SW480 (cell line): Measurements from ENCODE around the gene ACSL3.
"Not testable (repeated sequence)": the region's sequence is repeated elsewhere in the genome, so short reads cannot be mapped to it uniquely, and the experiment has no call there.

ENCODE experiments used
- DNase-seq: peaks from one replicate; pipeline ENCODE4 v3.0.0-alpha.2; 2016; ENCODE audit warnings: low spot score

Gene ACSL3

DNA sequence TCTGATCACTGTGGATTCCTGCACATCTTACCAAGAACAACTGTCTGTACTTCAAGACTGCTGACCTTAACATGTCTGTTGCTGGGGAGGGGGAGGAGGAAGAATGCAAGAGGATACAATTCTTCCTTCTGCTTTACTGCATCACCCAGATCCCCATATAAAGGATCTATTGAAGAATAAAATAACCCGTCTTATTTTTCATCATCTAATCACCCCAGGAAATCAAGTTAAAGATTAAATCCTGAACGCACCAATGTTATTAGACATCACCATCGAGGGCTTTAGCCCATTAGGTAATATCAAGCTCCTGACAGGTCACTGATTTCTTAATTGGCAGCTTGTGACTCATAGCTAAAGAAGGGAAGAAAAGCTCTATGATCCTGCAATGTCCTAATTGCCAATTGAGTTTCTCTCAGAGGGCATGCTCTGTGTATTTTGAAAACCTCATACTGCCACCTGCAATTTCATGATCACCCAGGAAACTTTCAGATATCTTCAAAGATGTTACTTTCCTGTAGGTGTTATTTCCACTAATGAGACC, 115.8 kb downstream of the ACSL3 start:
- DNase-seq, result no peak

DNA sequence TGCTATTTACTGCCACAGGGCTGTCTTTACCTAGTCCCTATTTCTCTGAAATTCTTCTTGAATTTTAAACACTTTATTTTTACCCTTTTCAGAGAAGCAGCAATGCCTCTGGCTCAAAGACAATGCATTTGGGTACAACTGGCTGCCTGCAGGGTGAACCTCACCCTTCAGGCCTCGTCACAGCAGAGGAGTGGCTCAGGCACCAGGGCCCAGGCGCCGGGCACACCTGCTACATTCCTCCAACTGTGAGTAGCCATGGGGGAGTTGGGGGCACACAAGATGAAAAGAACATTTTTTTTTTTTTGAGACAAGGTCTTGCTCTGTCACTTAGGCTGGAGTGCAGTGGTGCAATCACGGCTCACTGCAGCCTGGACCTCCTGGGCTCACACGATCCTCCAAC, 116.3 kb downstream of the ACSL3 start:
- DNase-seq, result no peak

DNA sequence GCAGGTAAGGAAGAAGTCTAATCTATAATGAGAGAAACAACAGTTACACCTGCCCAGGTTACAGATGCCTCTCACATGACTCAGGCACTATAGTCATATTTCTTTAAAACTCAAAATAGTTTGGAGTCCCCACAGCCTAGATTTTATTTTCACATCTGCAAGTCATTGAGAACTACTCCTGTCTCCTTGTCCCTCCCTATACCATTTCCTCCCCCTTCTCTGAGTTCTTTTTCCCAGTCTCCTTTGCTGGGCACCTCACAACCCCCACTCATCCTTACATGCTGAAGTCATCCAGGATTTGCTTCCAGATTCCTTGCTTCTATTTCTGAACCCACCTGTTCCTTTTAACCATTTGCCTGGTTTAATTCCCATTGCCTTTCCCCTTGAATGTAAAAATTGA, 118.0 kb downstream of the ACSL3 start:
- DNase-seq, result no peak

DNA sequence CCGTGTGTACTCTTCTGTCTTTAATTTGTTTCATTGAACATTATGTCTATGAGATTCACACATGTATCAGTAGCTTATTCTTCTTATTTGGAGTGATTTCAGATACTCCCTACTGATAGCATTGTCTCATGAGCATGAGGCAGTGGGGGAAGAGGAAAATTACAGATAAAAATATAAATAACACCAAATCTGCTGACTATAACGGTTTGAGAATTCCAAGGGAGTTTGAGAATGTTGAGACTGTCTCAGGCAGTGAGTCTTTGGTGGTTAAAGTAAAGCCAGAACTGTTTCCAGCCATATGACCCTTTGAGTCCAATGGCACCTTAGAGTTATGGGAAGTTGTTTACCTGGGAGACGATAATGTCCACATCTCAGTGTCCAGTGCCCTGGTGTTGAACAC, 118.6 kb downstream of the ACSL3 start:
- no peak for DNase-seq

DNA sequence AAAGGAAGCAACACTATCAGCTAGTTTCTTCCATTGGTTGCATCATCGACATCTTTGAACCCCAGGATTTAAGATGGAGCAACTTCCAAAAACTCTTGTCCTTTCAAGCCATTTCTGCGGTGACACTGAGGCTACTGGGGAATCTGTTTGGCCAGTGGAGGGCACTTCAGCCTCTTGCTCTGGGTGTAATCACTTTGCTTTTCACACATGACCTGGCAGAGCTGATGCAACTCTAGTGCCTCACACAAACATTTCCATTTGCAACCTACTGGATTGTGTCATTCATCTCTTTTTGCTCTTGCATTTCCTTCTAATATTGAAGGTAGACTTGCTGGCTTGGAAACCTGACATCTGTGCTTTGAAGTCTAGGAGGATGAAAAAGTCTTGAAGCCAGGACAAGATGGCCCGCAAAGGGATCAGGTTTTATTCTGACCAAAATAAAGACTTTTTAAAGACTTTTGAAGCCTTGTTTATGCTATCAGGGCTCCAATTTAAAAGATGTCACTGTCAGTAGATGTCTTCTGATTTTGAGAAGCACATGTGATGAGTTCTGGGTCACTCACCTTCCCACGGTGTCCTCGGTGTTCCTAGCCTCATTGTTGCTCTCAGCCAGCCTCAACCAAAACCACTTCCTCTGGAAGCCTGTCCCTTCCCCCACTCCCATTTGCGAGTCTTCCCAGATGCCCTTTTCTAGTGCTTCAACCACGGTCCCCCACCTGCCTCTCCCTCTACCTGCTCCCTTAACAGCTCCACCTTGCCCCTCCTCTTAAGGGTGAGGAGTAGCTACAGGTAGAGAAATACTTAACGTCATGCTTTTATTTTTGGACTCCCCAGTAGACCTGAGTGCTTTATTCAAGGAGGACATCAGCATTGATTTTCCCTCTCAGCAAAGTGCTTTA, 121.4 kb downstream of the ACSL3 start:
- DNase-seq, result peak; percentile 57

DNA sequence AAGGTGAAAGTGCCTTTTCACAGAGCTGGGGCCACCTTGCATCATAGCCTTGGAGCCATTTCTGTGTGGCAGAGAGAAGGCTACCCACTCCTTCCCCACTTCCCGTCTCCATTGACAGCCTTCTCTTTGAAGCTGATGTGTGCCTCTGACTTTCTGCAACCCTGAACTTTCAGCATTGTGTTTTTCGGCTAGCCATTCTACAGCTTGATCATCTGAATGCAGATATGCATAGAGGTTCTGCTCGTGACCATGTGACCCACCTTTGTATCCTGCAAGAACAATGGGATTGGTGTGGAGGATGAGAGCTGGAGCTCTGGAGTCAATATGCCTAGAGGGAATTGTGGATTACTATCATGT, 122.1 kb downstream of the ACSL3 start:
- DNase-seq, result no peak

DNA sequence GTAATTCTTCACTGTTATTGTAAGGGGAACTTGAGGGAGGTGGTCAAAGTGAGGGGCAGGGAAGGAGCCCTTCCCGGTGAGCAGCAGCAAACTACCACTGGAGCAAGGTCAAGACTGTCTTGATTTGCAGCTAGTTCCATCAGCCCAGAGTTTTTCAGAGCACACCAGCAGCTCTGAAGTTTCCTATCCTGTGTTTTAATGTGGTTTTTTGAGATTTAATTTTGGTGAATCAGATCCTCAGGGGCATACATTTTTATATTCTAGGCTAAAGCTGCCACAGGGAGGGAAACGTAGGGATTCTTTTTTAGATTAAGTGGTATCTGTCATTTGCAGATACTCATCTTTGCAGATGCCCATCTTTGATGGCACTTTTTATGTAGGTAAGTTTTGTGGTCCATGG, 124.1 kb downstream of the ACSL3 start:
- DNase-seq, result no peak

DNA sequence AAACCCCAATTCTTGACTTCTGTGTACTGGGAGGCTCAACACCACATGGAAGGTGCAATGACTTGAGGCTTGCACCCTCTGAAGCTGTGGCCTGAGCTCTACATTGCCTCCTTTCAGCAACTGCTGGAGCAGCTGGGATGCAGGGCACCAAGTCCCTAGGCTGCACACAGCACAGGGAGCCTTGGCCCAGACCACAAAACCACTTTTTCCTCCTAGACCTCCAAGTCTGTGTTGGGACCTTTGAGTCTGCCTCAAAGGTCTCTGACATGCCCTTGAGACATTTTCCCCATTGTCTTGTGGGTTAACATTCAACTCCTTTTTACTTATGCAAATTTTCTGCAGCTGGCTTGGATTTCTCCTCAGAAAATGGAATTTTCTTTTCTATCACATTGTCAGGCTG, 128.6 kb downstream of the ACSL3 start:
- no peak for DNase-seq

DNA sequence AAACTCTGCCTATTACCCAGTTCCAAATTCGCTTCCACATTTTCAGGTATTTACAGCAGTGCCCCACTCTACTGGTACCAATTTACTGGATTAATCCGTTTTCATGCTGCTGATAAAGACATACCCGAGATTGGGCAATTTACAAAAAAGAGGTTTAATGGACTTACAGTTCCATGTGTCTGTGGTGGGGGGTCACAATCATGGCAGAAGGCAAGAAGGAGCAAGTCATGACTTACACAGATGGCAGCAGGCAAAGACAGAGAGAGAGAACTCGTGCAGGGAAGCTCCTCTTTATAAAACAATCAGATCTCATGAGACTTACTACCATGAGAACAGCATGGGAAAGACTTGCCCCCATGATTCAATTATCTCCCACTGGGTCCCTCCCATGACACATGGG, 129.4 kb downstream of the ACSL3 start:
- DNase-seq, result not testable (repeated sequence)

DNA sequence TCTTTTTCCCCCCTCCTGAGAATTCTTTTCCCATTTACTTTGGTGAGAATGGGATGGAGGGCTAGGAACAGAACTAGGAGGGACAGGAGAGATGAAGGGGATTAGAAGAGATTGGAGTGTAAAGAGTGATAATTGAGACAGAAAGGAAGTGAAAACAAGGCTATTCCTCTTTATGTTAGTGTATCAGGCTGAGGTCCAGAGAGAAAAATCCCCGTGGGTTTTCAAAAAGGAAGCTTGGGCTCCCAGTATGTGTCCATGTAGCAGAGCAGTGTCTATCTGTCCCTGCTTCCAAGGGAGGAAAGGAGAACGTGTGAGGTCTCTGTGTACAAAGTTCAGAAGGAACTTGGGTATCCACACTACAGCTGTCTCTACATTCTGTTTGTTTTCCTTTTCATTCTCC, 131.3 kb downstream of the ACSL3 start:
- DNase-seq, result no peak
